T-helper 2 cell treated with Interferon-gamma antibody and Interleukin-4, amounts not matched to agents 5 μg/mL and 100 μg/mL, for 36 hours (primary cell): ENCODE measurements around the gene DPYSL5.

Source experiments
- DNase-seq: peaks from one replicate; pipeline ENCODE4 v3.0.0; 2021; ENCODE audit warnings: low spot score
- H3K27ac Mint-ChIP-seq: one replicate; pipeline ENCODE4 v1.8.0; 2021; ENCODE audit warnings: mild to moderate bottlenecking, mixed read lengths
- H3K27me3 Mint-ChIP-seq: one replicate; pipeline ENCODE4 v1.8.0; 2021; ENCODE audit warnings: low read depth, mixed read lengths
- H3K36me3 Mint-ChIP-seq: one replicate; pipeline ENCODE4 v1.8.0; 2021; ENCODE audit warnings: low read depth, mixed read lengths
- H3K4me1 Mint-ChIP-seq: one replicate; pipeline ENCODE4 v1.8.0; 2021; ENCODE audit warnings: low read depth, mixed read lengths
- H3K4me3 Mint-ChIP-seq: one replicate; pipeline ENCODE4 v1.8.0; 2022; ENCODE audit warnings: mild to moderate bottlenecking, moderate library complexity, mixed read lengths
- H3K9me3 Mint-ChIP-seq: one replicate; pipeline ENCODE4 v1.8.0; 2021; ENCODE audit warnings: mixed read lengths

The DPYSL5 gene

DNA sequence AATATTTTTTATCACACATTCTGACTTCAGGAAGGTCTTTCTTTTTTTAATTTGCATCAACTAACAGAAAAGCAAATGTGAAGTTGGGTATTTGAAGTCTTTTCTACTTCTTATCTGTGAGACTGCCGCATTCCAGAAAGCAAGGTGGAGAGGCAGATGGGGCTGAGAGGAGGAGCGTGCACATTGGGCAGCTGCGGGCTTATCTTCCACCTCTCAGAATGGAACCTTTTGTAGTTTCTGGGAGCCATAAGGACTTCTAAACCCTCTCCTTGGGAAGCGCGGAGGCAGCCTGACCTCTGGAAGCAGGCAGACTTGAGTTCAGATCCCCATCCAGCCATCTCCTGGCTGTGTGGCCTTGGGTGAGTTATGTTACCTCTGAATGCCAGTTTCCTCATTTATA is 126.4 kb downstream of the DPYSL5 start:
- Mint-ChIP-seq H3K27ac (no peak overlapping the region), H3K27me3 (peaks cover 37% of the 10 kb centered on the region), H3K4me3 (no peak overlapping the region), H3K4me1 (peaks cover 10% of the 10 kb centered on the region), H3K36me3 (no peaks in the 10 kb centered on the region), H3K9me3 (no peaks in the 10 kb centered on the region)
- DNase-seq, result no peak

DNA sequence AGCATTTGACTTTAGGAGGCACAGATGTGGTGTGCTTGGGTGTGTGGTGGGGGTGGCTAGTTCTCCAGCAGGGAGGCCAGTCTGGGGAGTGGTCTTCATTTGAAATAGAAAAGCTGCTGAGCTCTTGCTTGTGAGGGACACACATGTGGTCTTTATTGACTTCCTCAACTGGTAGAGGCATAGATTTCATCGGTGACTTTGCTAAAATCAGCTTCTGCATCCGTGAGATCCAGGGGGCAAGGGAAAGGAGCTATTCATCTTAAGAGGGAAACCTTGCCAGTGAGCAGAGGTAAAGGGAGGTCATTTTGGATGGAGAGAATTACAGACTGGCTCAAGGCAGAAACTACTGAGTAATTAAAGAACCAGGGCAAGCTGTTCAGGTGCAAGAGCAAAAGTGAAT is 127.2 kb downstream of the DPYSL5 start:
- H3K9me3 Mint-ChIP-seq, result no peaks in the 10 kb centered on the region
- no peak overlapping the region for H3K4me3 Mint-ChIP-seq
- peaks cover 37% of the 10 kb centered on the region for H3K27me3 Mint-ChIP-seq
- no peak overlapping the region for H3K27ac Mint-ChIP-seq
- DNase-seq, result no peak
- H3K4me1 Mint-ChIP-seq, result peaks cover 8% of the 10 kb centered on the region
- no peaks in the 10 kb centered on the region for H3K36me3 Mint-ChIP-seq

DNA sequence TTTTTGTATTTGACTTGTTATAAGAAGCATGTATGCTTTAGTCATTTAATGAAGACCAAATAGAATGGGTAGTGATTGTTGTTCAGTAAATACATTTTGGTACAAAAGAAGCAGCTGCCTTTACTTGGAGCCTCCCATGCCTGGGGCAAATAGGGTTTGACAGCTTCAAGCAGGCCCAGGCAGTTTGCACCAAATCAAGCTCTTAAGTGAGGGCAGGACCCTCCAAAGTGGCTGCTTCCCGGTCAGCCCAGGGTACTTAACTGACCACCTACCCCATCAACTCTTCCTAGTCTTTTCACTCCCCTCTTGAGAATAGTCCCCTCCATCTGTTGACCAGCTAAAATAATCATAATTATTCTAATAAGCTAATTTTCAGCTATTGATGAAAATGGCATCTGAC is 127.7 kb downstream of the DPYSL5 start:
- no peaks in the 10 kb centered on the region for H3K9me3 Mint-ChIP-seq
- H3K27me3 Mint-ChIP-seq, result peaks cover 36% of the 10 kb centered on the region
- no peak for DNase-seq
- H3K27ac Mint-ChIP-seq, result no peak overlapping the region
- H3K4me3 Mint-ChIP-seq, result no peak overlapping the region
- H3K36me3 Mint-ChIP-seq, result no peaks in the 10 kb centered on the region
- H3K4me1 Mint-ChIP-seq, result peaks cover 8% of the 10 kb centered on the region

DNA sequence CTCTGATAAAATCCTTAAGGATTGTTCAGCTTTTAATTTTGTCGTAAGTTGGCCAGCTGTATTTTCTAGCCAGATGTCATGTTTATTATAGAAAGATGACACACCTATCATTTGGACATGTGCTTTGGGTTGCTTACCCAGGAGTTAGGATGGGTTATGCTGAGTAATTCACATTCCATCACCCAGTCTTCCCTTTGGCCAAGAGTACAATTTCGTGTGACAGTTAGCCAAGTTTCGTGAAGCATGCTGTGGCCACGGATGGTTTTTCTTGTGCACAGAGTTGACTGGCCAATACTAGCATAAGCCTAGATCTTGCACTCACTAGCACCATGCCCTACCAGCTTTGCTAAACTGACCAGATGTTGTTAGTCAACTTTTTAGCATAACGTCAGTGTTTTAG is 128.3 kb downstream of the DPYSL5 start:
- H3K27ac Mint-ChIP-seq, result no peak overlapping the region
- H3K36me3 Mint-ChIP-seq, result no peaks in the 10 kb centered on the region
- H3K9me3 Mint-ChIP-seq, result no peaks in the 10 kb centered on the region
- H3K4me3 Mint-ChIP-seq, result no peak overlapping the region
- no peak for DNase-seq
- peaks cover 4% of the 10 kb centered on the region for H3K4me1 Mint-ChIP-seq
- peaks cover 32% of the 10 kb centered on the region for H3K27me3 Mint-ChIP-seq

DNA sequence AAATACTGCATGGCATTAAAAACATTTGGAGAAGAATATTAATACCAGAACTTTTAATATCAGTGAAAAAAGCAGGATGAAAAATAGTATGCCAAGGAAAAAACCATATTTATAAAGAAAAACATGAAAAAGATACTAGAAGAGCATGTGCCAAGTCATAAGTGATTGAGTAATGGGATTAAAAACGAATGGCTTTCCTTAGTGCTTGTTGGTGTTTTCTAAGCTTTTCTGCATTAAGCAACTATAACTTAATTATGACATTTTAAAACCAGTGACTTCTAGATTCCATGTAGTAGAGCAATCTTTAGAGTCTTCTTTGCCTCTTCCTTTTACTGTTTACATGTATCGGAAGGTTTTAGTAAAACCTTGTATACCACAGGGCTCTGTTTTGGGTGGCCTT is 129.1 kb downstream of the DPYSL5 start:
- H3K27me3 Mint-ChIP-seq, result peaks cover 24% of the 10 kb centered on the region
- H3K27ac Mint-ChIP-seq, result no peak overlapping the region
- DNase-seq, result no peak
- no peaks in the 10 kb centered on the region for H3K9me3 Mint-ChIP-seq
- no peak overlapping the region for H3K4me3 Mint-ChIP-seq
- H3K4me1 Mint-ChIP-seq, result no peaks in the 10 kb centered on the region
- no peaks in the 10 kb centered on the region for H3K36me3 Mint-ChIP-seq

DNA sequence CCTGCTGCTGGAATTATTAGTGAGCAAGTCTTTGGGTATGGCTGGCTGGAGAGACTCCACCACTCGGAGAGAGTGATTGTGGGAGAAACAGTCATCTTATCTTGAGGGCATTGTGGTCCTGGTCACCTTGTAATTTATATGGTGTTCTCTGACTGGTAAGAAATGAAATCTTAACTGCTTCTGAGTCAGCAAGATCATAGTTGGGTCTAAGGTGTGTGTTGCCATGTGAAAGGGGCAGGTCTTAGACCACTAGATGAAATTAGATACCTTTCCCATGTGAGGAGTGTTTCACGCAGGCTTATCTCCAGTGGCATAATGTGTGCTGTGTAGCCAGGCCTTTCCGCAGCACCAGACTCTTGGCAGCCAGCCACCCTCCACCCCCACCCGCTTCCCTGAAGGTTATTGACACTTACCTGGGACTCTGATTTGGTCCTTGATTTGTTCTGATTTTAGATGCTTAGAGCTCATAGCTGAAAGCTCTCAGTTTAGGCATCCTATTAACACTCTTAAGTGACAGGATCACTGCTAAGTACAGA is 130.2 kb downstream of the DPYSL5 start:
- Mint-ChIP-seq H3K9me3 (no peaks in the 10 kb centered on the region), H3K27ac (no peak overlapping the region), H3K4me1 (no peaks in the 10 kb centered on the region), H3K4me3 (no peak overlapping the region), H3K27me3 (peaks cover 13% of the 10 kb centered on the region), H3K36me3 (no peaks in the 10 kb centered on the region)
- no peak for DNase-seq

DNA sequence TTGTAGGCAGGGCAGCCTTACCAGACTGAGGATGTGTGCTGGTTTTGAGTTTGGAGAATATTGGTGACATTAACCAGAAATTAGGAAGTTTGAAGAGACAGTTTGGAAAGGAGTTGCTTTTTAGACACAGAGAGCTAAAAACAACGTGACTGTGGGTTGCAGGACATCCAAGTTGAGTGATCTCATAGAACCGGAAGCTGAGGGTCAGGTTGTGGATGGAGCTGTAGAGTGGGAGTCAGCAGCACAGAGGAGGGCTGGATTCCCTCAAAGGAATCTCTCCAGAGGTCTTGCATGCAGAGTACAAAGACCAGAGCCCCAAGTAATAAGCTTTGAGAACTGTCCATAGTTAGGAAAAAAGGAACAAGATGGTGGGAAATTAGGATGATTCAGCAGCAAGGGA is 131.8 kb downstream of the DPYSL5 start:
- Mint-ChIP-seq H3K36me3 (no peaks in the 10 kb centered on the region), H3K4me1 (no peaks in the 10 kb centered on the region), H3K4me3 (no peak overlapping the region), H3K27me3 (peaks cover 12% of the 10 kb centered on the region), H3K27ac (no peak overlapping the region), H3K9me3 (no peaks in the 10 kb centered on the region)
- no peak for DNase-seq

DNA sequence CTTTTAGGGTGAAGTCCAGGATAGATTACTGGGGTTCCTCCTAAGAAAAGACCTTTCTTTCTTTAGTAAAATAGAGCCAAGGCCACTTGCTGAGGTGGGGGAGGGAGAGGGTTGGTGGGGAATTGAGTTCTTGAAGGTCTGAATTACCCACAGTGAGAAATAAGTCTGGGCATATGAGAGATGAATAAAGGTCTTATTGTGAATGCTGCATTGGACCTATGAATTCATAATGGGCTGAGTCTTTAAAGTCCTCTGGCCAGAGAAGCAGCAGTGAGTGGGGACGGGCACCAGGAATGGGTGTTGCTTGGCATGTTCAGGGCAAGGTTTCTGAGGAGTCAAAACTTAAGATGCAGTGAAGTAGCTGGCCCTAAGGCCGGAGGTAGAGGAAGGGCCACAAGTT is 133.0 kb downstream of the DPYSL5 start:
- no peak for DNase-seq
- Mint-ChIP-seq H3K9me3 (no peaks in the 10 kb centered on the region), H3K4me1 (no peaks in the 10 kb centered on the region), H3K27ac (no peak overlapping the region), H3K36me3 (no peaks in the 10 kb centered on the region), H3K4me3 (no peak overlapping the region), H3K27me3 (peaks cover 9% of the 10 kb centered on the region)

DNA sequence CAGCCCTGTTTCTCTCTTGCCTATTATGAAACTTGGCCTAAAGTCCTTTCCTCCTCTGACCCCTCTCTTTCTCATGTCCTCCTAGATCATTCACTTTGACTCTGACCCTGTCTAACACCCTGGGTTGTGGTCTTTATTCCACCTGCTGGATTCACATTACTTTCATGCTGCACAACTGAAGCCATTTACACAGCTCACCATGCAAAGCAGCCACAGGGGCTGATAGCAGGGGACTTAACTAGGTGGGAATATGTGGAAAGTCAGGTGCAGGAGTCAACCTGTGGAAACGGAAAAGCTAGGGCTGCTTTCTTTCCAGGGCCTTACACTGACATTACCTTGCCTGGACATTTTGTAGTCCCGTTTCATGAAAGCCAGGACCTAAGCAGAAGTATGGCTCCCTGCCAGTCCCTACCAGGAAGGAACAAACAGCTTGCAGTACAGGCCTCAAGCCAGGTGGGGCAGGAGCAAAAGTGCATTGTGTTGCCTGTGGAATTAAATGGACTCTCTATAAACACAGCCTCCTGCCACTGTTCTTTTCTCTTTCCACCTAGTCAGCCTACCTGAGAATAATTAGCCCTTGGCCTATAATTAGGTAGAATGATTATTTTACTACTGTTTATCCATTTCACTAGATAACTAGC is 134.3 kb downstream of the DPYSL5 start:
- DNase-seq, result no peak
- Mint-ChIP-seq H3K27me3 (peaks cover 9% of the 10 kb centered on the region), H3K36me3 (no peaks in the 10 kb centered on the region), H3K9me3 (no peaks in the 10 kb centered on the region), H3K4me3 (no peak overlapping the region), H3K4me1 (no peaks in the 10 kb centered on the region), H3K27ac (no peak overlapping the region)

DNA sequence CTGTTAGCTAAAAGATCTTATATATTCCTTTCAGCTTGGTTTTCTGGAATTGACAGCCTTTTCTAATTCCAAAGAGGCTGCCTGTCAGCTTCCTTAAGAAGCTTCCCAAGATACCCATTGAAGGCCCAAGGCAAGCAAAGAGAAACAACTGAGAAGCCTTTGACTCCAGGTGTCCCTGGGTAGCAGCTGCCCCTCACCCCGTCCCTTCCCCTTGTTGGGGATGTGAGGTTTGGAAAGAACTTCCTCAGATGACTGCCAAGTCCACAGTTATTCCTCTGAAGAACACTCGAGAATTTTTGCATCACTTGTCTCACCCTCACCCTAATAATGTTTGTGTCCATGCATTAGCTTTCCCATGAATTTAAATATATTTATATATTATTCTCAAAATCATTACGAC is 135.8 kb downstream of the DPYSL5 start:
- no peak overlapping the region for H3K4me3 Mint-ChIP-seq
- no peaks in the 10 kb centered on the region for H3K36me3 Mint-ChIP-seq
- H3K4me1 Mint-ChIP-seq, result no peaks in the 10 kb centered on the region
- H3K27me3 Mint-ChIP-seq, result peaks cover 9% of the 10 kb centered on the region
- no peak for DNase-seq
- no peak overlapping the region for H3K27ac Mint-ChIP-seq
- no peaks in the 10 kb centered on the region for H3K9me3 Mint-ChIP-seq

DNA sequence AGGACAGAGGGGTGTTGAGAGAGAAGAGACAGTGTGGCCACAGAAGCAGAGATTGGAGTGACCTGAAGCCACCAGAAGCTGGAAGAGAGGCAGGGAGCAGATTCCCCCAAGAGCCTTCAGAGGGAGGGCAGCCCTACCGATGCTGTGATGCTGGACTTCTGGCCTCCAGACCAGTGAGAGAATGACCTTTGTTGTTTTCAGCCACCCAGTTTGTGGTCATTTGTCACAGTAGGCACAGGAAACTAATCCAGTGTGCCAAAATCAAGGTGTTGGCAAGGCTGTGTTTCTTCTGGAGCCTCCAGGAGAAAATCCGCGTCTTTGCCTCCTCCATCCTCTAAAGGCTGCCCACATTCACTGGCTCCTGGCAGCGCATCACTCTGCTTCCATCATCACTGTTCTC is 137.9 kb downstream of the DPYSL5 start:
- Mint-ChIP-seq H3K9me3 (no peaks in the 10 kb centered on the region), H3K4me3 (no peak overlapping the region), H3K27ac (no peak overlapping the region), H3K4me1 (no peaks in the 10 kb centered on the region), H3K27me3 (peaks cover 6% of the 10 kb centered on the region), H3K36me3 (no peaks in the 10 kb centered on the region)
- no peak for DNase-seq

DNA sequence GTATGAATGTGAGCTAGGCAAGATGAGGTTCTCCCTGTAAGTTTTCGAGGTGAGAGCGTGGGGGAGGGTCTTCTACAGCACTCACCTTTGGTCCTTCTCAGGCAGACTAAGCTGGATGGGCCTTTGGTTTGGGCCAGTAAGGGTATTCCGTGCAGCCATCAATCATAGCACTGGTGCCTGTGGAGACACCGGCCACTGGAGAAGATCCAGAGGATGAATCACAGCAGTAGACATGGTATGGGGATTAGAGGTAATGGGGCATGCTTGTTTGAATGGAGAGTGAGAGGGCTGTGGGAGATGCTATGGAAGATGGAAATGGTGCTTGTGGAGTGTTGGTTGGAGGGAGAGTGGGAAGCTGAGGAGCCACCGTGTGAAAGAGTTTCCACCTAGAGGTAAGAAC is 138.6 kb downstream of the DPYSL5 start:
- DNase-seq, result no peak
- Mint-ChIP-seq H3K9me3 (no peaks in the 10 kb centered on the region), H3K27me3 (peaks cover 6% of the 10 kb centered on the region)

DNA sequence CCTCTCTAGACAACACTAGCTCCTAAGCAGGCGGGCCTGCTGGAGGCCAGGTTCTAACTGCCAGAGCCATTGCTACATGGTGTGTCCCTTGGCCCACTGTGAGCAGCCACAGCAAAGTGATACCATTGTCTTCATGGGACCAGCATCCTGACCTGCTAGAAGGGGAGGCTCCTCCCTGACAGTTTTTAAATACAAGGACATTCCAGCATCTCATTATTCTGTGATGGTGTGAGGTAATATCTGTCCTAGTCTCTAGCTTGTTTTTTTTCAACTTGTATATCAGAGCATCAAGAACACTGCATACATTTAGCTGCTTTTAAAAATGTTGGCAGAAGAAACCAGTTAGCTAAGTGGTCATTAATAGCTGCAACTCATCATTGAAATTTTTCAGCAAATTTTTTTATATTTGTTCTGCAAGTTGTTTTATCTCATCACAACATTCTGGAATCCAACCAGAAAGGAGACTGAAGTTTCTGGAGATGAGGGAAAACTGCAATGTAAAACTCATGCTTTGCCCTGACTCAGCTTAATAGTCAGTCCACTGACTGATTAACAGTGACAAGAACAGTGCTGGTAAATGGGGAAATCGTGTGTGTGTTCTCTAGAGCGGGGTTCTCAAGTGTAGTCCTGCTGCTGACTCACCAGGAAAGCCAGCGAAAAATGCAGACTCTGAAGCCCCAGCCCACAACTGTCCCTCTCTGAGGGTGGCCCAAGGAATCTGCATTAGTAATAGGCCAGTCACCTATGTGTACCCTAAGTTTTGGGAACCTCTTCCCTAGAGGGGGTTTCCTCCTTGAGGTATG is 140.3 kb downstream of the DPYSL5 start:
- H3K27me3 Mint-ChIP-seq, result peaks cover 8% of the 10 kb centered on the region
- no peaks in the 10 kb centered on the region for H3K4me1 Mint-ChIP-seq
- no peak overlapping the region for H3K27ac Mint-ChIP-seq
- no peaks in the 10 kb centered on the region for H3K9me3 Mint-ChIP-seq
- H3K4me3 Mint-ChIP-seq, result no peak overlapping the region
- H3K36me3 Mint-ChIP-seq, result no peaks in the 10 kb centered on the region
- DNase-seq, result no peak

More for the DNA sequence above, 138.6 kb downstream of the DPYSL5 start:
- H3K4me1 Mint-ChIP-seq, result no peaks in the 10 kb centered on the region
- H3K36me3 Mint-ChIP-seq, result no peaks in the 10 kb centered on the region
- no peak overlapping the region for H3K4me3 Mint-ChIP-seq
- no peak overlapping the region for H3K27ac Mint-ChIP-seq

DNA sequence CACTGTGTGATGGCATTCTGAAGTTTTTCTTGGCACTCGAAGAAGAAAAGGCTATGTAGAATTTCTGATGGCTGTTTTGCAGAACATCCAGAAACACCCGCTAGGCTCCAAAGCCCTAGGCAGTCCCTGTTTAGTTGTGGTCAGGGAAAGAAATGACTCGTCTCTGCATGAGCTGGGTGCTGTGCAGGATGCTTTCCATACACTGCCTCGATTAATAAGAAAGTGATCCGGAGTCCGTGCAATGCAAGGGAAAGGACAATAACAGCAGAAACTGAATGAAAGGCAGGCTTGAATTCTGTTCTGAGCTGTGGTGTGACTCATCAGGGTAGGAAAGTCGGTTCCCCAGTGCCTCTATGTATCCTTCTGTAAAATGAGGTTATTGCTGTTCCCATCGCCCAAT is 141.2 kb downstream of the DPYSL5 start:
- no peak for DNase-seq
- Mint-ChIP-seq H3K36me3 (no peaks in the 10 kb centered on the region), H3K4me1 (no peaks in the 10 kb centered on the region), H3K27ac (no peak overlapping the region), H3K4me3 (no peak overlapping the region), H3K27me3 (peaks cover 8% of the 10 kb centered on the region), H3K9me3 (no peaks in the 10 kb centered on the region)
